ENCODE measurements around the gene WSCD2. TPM values are rescaled to one million over a fixed set of nuclear protein-coding genes. Genes with fewer than 3 reads are reported as not detected.

WSCD2 gene
- total and polyA plus RNA-seq, 9 donors = under 0.01 to 2.6 (median 0.53) TPM; not detected in 1

- H3K27ac ChIP-seq = no peak overlapping the region
- peaks cover 1% of the 10 kb centered on the region for H3K4me1 ChIP-seq (ENCODE audit: insufficient read depth)
- TF ChIP-seq POLR2A (IDR thresholded peaks at IDR 0.05) (no peak), EP300 (IDR thresholded peaks at IDR 0.05) (no peak)
- TF ChIP-seq, protein P1, sequence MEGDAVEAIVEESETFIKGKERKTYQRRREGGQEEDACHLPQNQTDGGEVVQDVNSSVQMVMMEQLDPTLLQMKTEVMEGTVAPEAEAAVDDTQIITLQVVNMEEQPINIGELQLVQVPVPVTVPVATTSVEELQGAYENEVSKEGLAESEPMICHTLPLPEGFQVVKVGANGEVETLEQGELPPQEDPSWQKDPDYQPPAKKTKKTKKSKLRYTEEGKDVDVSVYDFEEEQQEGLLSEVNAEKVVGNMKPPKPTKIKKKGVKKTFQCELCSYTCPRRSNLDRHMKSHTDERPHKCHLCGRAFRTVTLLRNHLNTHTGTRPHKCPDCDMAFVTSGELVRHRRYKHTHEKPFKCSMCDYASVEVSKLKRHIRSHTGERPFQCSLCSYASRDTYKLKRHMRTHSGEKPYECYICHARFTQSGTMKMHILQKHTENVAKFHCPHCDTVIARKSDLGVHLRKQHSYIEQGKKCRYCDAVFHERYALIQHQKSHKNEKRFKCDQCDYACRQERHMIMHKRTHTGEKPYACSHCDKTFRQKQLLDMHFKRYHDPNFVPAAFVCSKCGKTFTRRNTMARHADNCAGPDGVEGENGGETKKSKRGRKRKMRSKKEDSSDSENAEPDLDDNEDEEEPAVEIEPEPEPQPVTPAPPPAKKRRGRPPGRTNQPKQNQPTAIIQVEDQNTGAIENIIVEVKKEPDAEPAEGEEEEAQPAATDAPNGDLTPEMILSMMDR (IDR thresholded peaks at IDR 0.05) = no peak
- no peaks in the 10 kb centered on the region for H3K27me3 ChIP-seq
- no peak for DNase-seq
- H3K36me3 ChIP-seq = no peaks in the 10 kb centered on the region
- H3K4me3 ChIP-seq = no peak overlapping the region
- WGBS, 3 donors = 75 to 92% (median 78%) methylated on average over 6 of the region's 6 CpGs
- intact Hi-C loops (cut with DNase I) = no loop called here
- no peaks in the 10 kb centered on the region for H3K9me3 ChIP-seq
These were observed 169.0 kb downstream of the WSCD2 start for GRCh38 chr12:108297895-108298760.

DNA sequence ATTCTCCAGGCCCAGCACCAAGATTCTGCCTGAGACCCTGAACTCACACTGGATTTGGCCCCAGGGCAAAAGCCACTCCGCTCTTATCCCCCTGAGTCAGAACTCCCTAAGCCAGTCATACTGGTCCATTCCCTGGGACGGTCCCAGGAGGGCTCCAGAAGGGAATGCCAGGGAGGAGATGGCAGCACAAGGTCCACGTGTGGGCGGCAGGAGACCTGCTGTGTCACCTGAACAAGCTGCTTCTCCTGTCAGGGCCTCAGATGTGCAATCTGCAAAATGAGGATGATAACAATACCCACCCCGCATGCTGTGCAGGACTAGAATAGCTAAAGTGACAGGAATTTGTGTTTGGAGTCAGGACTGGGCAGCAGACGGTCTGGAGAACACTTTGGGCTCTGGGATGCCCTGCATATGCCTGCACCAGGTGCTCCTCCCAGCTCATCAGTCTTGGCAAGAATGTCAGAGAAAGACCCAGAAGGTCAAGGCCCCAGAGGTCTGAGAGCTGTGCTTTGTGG is 169.7 kb downstream of the WSCD2 start:
- no peak overlapping the region for H3K27ac ChIP-seq
- TF ChIP-seq, protein P1 (IDR thresholded peaks at IDR 0.05) = no peak
- TF ChIP-seq EP300 (IDR thresholded peaks at IDR 0.05) (no peak), POLR2A (IDR thresholded peaks at IDR 0.05) (no peak)
- H3K36me3 ChIP-seq = no peaks in the 10 kb centered on the region
- no peaks in the 10 kb centered on the region for H3K27me3 ChIP-seq
- intact Hi-C loops (cut with DNase I) = no loop called here
- no peak for DNase-seq
- no peak overlapping the region for H3K4me3 ChIP-seq
- peaks cover 1% of the 10 kb centered on the region for H3K4me1 ChIP-seq (ENCODE audit: insufficient read depth)
- H3K9me3 ChIP-seq = no peaks in the 10 kb centered on the region
- WGBS, 3 donors = 71 to 87% (median 83%) methylated on average over 6 of the region's 6 CpGs

- H3K4me3 ChIP-seq = no peak overlapping the region
- peaks cover 1% of the 10 kb centered on the region for H3K4me1 ChIP-seq (ENCODE audit: insufficient read depth)
- TF ChIP-seq, protein P1 (IDR thresholded peaks at IDR 0.05) = no peak
- DNase-seq = no peak
- intact Hi-C loops (cut with DNase I) = no loop called here
- H3K36me3 ChIP-seq = no peaks in the 10 kb centered on the region
- H3K9me3 ChIP-seq = no peaks in the 10 kb centered on the region
- WGBS, 3 donors = 65 to 76% (median 68%) methylated on average over 4 of the region's 4 CpGs
- H3K27ac ChIP-seq = no peak overlapping the region
- no peaks in the 10 kb centered on the region for H3K27me3 ChIP-seq
These were observed 170.4 kb downstream of the WSCD2 start for GRCh38 chr12:108299516-108299915.

Other genes starting within 250 kb of the WSCD2 start
- gene CMKLR1, start 210.0 kb downstream of the WSCD2 start, total RNA-seq = 1 to 10 TPM; 1.4 to 8.4 (median 2.3) TPM
- 10 to 100 TPM in 1 of 2 donors, 1 to 10 TPM in 1; 3.1 to 28.3 TPM for gene CMKLR1, start 210.0 kb downstream of the WSCD2 start, polyA plus RNA-seq

Data from ovary (tissue), 9 donors.